CD4-positive, alpha-beta T cell (primary cell): Measurements from ENCODE around the gene SDK1. TPM values are rescaled to one million over a fixed set of nuclear protein-coding genes. Genes with fewer than 3 reads are reported as not detected.

ENCODE experiments used
- ATAC-seq: fragments of 200-7000 bp; cut with Tn5 transposase; one replicate; pipeline ENCODE4 v1.10.0; 2022; ENCODE audit warnings: mild to moderate bottlenecking; ENCODE audit not compliant: poor library complexity
- CTCF ChIA-PET: fragments of 350-600 bp; sonication (Branson Sonifier 250); formaldehyde crosslinking; loops from one replicate; lab custom pipeline; 2021; ENCODE audit warnings: antibody characterized with exemption, inconsistent platforms; lab: Charles Lee
- POLR2A ChIA-PET: fragments of 350-600 bp; sonication (Branson Sonifier 250); formaldehyde crosslinking; loops from one replicate; lab custom pipeline; 2021; ENCODE audit warnings: antibody characterized with exemption, inconsistent platforms; lab: Charles Lee
- DNase-seq, 14 experiments: peaks; one replicate each; pipeline ENCODE4 v3.0.0-alpha.2; 2013 to 2020; ENCODE audit warnings: mixed read lengths in 2 of 14
- H3K27ac ChIP-seq, 2 donors: one replicate each; pipeline versions ENCODE4 v1.5.1 to v1.7.0; 2013; ENCODE audit warnings: low read length in 2 of 2, low read depth in 1 of 2, mild to moderate bottlenecking in 1 of 2
- H3K27me3 ChIP-seq, 2 experiments: 1 replicate in 1 of 2; 2 replicates in 1 of 2; pipeline versions ENCODE4 v1.6.1 to v1.7.0; 2013; ENCODE audit warnings: low read length in 2 of 2, control low read depth in 1 of 2, mild to moderate bottlenecking in 1 of 2, moderate library complexity in 1 of 2; ENCODE audit not compliant: insufficient read depth in 2 of 2, control insufficient read depth in 1 of 2
- H3K36me3 ChIP-seq: one replicate; pipeline ENCODE4 v1.6.1; 2013; ENCODE audit warnings: low read length, control low read depth; ENCODE audit not compliant: insufficient read depth
- H3K4me1 ChIP-seq: one replicate; pipeline ENCODE4 v1.6.1; 2013; ENCODE audit warnings: low read length, control low read depth; ENCODE audit not compliant: insufficient read depth
- H3K4me3 ChIP-seq: one replicate; pipeline ENCODE4 v1.5.1; 2013; ENCODE audit warnings: mild to moderate bottlenecking, low read length, moderate library complexity
- H3K9me3 ChIP-seq, 2 experiments: 1 replicate in 1 of 2; 2 replicates in 1 of 2; pipeline versions ENCODE4 v1.6.1 to v1.7.0; 2013; ENCODE audit warnings: low read length in 2 of 2, mild to moderate bottlenecking in 2 of 2, control low read depth in 1 of 2, moderate library complexity in 1 of 2; ENCODE audit not compliant: control insufficient read depth in 1 of 2, insufficient read depth in 1 of 2
- H3K27ac Mint-ChIP-seq: one replicate; pipeline ENCODE4 v1.8.0; 2020; ENCODE audit warnings: mixed read lengths
- H3K27me3 Mint-ChIP-seq: one replicate; pipeline ENCODE4 v1.8.0; 2021; ENCODE audit warnings: mixed read lengths
- H3K36me3 Mint-ChIP-seq: one replicate; pipeline ENCODE4 v1.8.0; 2021; ENCODE audit warnings: low read depth, mixed read lengths
- H3K4me1 Mint-ChIP-seq: one replicate; pipeline ENCODE4 v1.8.0; 2021; ENCODE audit warnings: low read depth, mixed read lengths
- H3K4me3 Mint-ChIP-seq: one replicate; pipeline ENCODE4 v1.8.0; 2020; ENCODE audit warnings: mild to moderate bottlenecking, mixed read lengths
- H3K9me3 Mint-ChIP-seq: one replicate; pipeline ENCODE4 v1.8.0; 2020; ENCODE audit warnings: mixed read lengths
- intact Hi-C, 2 experiments: fragments of 100-400 bp; cut with DNase I in 1 of 2; cut with micrococcal nuclease in 1 of 2; formaldehyde crosslinking; loops; one replicate each; pipeline versions ENCODE4 v1.15.1 to v1.9.0; 2023 to 2025; cut with DNase I, micrococcal nuclease
- total RNA-seq, 174 experiments: library from RNA in 2 of 174; stranded (reverse) in 2 of 174; gene quantifications; one replicate each; pipeline ENCODE4 v1.2.3 and lab custom pipeline; 2021 to 2026
- TF ChIP-seq, protein P1 (sequence below): fragments of 200-600 bp; IDR thresholded peaks from one replicate; pipeline ENCODE4 v1.8.0; 2022; ENCODE audit warnings: antibody characterized with exemption, mild to moderate bottlenecking

SDK1 gene
- total RNA-seq, 2 experiments from 2014 or later: 1.1 to 1.3 TPM

DNA sequence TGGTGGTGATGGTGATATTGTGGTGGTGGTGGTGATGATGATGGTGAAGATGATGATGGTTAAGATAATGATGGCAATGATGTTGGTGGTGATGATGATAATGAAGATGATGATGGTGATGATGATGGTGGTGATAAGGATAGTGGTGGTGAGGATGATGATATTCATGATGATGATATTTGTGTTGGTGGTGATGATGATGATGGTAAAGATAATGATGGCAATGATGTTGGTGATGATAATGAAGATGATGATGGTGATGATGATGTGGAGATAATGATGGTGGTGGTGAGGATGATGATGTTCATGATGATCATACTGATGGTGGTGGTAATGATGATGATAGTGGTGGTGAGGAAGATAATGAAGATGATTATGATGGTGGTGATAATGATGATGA lies 30.7 kb upstream of the SDK1 start:
- intact Hi-C loops: no loop called here
- Histone ChIP-seq H3K4me1 (no peaks in the 10 kb centered on the region), H3K36me3 (no peaks in the 10 kb centered on the region), H3K27ac (no peak overlapping the region), H3K4me3 (no peak overlapping the region), H3K9me3 (no peaks in the 10 kb centered on the region), H3K27me3 (peaks cover 0 to 5% of the 10 kb centered on the region in 2 experiments)
- ChIA-PET POLR2A (no interaction called here), CTCF (no interaction called here)
- H3K4me3 Mint-ChIP-seq: no peak overlapping the region
- peaks cover 13% of the 10 kb centered on the region for H3K27me3 Mint-ChIP-seq
- H3K27ac Mint-ChIP-seq: no peak overlapping the region
- H3K9me3 Mint-ChIP-seq: no peaks in the 10 kb centered on the region
- no peaks in the 10 kb centered on the region for H3K36me3 Mint-ChIP-seq
- no peaks in the 10 kb centered on the region for H3K4me1 Mint-ChIP-seq
- DNase-seq: no peak
- ATAC-seq: no peak
- TF ChIP-seq, protein P1, sequence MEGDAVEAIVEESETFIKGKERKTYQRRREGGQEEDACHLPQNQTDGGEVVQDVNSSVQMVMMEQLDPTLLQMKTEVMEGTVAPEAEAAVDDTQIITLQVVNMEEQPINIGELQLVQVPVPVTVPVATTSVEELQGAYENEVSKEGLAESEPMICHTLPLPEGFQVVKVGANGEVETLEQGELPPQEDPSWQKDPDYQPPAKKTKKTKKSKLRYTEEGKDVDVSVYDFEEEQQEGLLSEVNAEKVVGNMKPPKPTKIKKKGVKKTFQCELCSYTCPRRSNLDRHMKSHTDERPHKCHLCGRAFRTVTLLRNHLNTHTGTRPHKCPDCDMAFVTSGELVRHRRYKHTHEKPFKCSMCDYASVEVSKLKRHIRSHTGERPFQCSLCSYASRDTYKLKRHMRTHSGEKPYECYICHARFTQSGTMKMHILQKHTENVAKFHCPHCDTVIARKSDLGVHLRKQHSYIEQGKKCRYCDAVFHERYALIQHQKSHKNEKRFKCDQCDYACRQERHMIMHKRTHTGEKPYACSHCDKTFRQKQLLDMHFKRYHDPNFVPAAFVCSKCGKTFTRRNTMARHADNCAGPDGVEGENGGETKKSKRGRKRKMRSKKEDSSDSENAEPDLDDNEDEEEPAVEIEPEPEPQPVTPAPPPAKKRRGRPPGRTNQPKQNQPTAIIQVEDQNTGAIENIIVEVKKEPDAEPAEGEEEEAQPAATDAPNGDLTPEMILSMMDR: no peak

DNA sequence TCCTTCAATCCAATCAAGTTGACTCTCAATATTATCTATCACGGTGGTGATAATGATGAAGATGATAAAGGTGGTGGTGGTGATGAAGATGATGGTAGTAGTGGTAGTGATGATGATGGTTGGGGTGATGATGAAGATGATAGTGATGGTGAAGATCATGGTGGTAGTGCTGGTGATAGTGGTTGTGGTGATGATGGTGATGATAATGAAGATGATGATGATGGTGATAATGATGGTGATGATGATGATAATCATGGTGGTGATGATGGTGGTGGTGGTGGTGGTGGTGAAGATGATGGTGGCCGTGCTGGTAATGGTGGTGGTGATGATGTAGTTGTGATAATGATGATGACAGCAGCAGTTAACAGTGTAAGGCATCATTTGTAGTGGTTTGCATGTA lies 29.8 kb upstream of the SDK1 start:
- no peak overlapping the region for H3K27ac Mint-ChIP-seq
- no peak overlapping the region for H3K4me3 ChIP-seq

DNA sequence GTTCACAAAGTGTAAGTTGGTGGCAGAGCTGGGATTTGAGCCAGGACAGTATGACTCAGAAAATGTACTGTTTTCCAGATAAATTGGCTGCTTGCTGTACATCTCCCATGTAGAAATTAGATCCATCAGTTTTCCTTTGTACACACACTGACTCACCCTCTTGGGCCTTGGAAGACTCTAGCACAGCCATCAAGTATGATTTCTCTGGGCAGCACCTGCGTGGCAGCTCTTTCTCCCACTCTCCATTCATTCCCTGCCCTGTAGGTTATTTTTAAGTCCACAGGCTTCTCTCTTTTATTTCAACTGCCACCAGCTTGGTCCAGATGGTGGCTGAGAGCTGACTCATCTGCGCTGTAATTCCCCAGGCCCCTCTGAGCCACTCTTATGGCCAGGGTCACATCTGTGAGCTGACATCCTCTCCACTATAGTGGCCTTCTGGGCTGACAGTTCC lies 28.3 kb upstream of the SDK1 start:
- H3K36me3 ChIP-seq: no peaks in the 10 kb centered on the region
- Mint-ChIP-seq H3K4me3 (no peak overlapping the region), H3K27me3 (peaks cover 16% of the 10 kb centered on the region), H3K27ac (no peak overlapping the region), H3K36me3 (no peaks in the 10 kb centered on the region), H3K4me1 (no peaks in the 10 kb centered on the region), H3K9me3 (no peaks in the 10 kb centered on the region)
- CTCF ChIA-PET: no interaction called here
- intact Hi-C loops: no loop called here
- H3K4me1 ChIP-seq: no peaks in the 10 kb centered on the region
- POLR2A ChIA-PET: no interaction called here
- no peak overlapping the region for H3K4me3 ChIP-seq
- no peaks in the 10 kb centered on the region for H3K9me3 ChIP-seq
- H3K27me3 ChIP-seq: peaks cover 0 to 3% of the 10 kb centered on the region in 2 experiments
- no peak overlapping the region for H3K27ac ChIP-seq
- TF ChIP-seq, protein P1: no peak
- no peak for ATAC-seq
- DNase-seq: no peak

More for the DNA sequence above, 29.8 kb upstream of the SDK1 start:
- Histone ChIP-seq H3K36me3 (no peaks in the 10 kb centered on the region), H3K27ac (no peak overlapping the region), H3K4me1 (no peaks in the 10 kb centered on the region), H3K9me3 (no peaks in the 10 kb centered on the region), H3K27me3 (peaks cover 0 to 5% of the 10 kb centered on the region in 2 experiments)
- peaks cover 17% of the 10 kb centered on the region for H3K27me3 Mint-ChIP-seq
- TF ChIP-seq, protein P1: no peak
- intact Hi-C loops: no loop called here
- CTCF ChIA-PET: no interaction called here
- H3K4me3 Mint-ChIP-seq: no peak overlapping the region
- H3K4me1 Mint-ChIP-seq: no peaks in the 10 kb centered on the region
- no peak for ATAC-seq
- no peaks in the 10 kb centered on the region for H3K36me3 Mint-ChIP-seq
- DNase-seq: no peak
- POLR2A ChIA-PET: no interaction called here
- H3K9me3 Mint-ChIP-seq: no peaks in the 10 kb centered on the region
